HEK293T (cell line): ENCODE measurements around the gene ACAN.

Experiments used
- ARNT ChIP-seq: fragments of 450-650 bp; IDR thresholded peaks from 2 replicates; pipeline ENCODE4 v1.6.1; 2017; ENCODE audit warnings: mild to moderate bottlenecking
- FOXA1 ChIP-seq: fragments of 450-650 bp; IDR thresholded peaks from 2 replicates; pipeline ENCODE4 v1.6.1; 2016; ENCODE audit warnings: mild to moderate bottlenecking
- FOXK2 ChIP-seq: fragments of 450-650 bp; IDR thresholded peaks from 2 replicates; pipeline ENCODE4 v1.6.1; 2016; ENCODE audit warnings: mild to moderate bottlenecking
- HDGF ChIP-seq: fragments of 450-650 bp; IDR thresholded peaks from 2 replicates; pipeline ENCODE4 v1.6.1; 2017; ENCODE audit warnings: antibody characterized with exemption, borderline replicate concordance
- SP1 ChIP-seq: fragments of 450-650 bp; IDR thresholded peaks from 2 replicates; pipeline ENCODE4 v1.6.1; 2017
- TARDBP ChIP-seq: fragments of 450-650 bp; IDR thresholded peaks from 2 replicates; pipeline ENCODE4 v1.6.1; 2016
- ZNF384 ChIP-seq: fragments of 450-650 bp; IDR thresholded peaks from 2 replicates; pipeline ENCODE4 v1.6.1; 2016
- TF ChIP-seq, protein P1 (sequence below): fragments of 450-650 bp; IDR thresholded peaks from 2 replicates; pipeline ENCODE4 v1.6.1; 2016

DNA sequence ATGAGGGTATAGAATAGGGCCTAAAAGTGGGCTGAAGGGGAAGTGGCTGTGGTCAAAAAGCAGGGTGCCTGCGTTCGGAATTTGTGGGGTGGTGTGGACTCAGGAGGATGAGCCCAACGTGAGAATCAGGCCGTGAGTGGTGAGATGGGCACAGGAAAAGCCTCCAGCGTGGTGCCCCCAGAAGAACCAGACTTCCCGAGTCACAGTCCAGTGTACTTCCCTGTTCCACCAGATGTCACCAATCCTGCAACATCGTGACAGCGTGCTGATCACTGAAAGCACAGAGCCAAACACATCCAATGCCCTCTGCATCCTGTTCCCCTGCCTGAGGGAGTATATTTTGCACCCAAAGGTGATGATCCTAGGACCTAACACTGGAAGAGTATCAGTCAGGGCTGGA, 20.8 kb upstream of the ACAN start:
- no peak for TF ChIP-seq HDGF
- TF ChIP-seq FOXK2: no peak
- TF ChIP-seq, protein P1, sequence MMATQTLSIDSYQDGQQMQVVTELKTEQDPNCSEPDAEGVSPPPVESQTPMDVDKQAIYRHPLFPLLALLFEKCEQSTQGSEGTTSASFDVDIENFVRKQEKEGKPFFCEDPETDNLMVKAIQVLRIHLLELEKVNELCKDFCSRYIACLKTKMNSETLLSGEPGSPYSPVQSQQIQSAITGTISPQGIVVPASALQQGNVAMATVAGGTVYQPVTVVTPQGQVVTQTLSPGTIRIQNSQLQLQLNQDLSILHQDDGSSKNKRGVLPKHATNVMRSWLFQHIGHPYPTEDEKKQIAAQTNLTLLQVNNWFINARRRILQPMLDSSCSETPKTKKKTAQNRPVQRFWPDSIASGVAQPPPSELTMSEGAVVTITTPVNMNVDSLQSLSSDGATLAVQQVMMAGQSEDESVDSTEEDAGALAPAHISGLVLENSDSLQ: no peak
- no peak for TF ChIP-seq TARDBP
- no peak for TF ChIP-seq FOXA1
- no peak for TF ChIP-seq SP1
- no peak for TF ChIP-seq ARNT
- TF ChIP-seq ZNF384: no peak
